RPMI7951 (cell line): ENCODE measurements around the gene PSPN. TPM values are rescaled to one million over a fixed set of nuclear protein-coding genes. Genes with fewer than 3 reads are reported as not detected.
"Not testable (repeated sequence)": the region's sequence is repeated elsewhere in the genome, so short reads cannot be mapped to it uniquely, and the experiment has no call there.

ENCODE experiments used
- DNase-seq: peaks from one replicate; pipeline ENCODE4 v3.0.0-alpha.2; 2012; ENCODE audit warnings: low read depth
- total RNA-seq: library from RNA; depleted of rRNA; stranded (reverse); fragments of >200 nt; shearing (Covaris generic); gene quantifications from 2 replicates; pipeline ENCODE4 v1.2.3, GENCODE V29; 2014

PSPN gene
- total RNA-seq, 1 experiment from 2014 or later, result 0.84 TPM

DNA sequence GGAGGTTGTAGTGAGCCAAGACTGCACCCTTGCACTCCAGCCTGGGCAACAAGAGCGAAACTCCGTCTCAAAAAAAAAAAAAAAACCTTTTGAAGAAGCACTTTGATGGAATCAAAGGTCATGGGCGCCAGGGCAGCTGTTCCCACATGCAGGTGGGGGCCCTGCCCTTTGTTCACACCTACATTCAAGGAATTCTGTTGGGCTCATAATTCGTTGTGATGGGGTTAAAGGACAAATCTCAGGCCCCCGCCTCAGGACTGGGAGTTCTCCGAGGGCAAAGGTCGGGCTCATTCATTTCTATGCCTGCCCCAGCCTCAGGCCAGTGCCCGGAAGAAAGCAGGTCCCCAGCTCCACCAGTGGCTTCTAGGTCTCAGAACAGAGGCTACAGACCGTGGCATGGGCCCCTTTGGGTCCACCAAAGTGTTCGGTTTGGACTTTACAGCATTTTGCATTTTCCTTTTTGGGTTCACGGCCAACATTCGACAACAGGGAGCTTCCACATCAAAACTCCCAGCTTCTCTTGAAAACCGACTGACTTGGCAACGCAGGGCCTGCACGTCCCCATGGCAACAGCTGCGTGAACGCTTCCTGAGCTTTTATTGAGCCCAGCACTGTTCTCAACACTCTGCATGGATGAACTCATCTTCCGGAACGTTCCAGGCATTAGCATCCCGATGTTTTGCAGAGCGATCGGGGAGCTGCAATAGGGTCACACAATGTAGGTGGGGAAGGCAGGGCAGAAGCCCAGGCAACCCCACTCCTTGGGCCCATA, 27.3 kb upstream of the PSPN start:
- DNase-seq, result no peak

GRCh38 chr19:6402058-6402457, 26.3 kb upstream of the PSPN start:
- no peak for DNase-seq

- not testable (repeated sequence) for DNase-seq
Measured at GRCh38 chr19:6400062-6400944, 24.6 kb upstream of the PSPN start.

DNA sequence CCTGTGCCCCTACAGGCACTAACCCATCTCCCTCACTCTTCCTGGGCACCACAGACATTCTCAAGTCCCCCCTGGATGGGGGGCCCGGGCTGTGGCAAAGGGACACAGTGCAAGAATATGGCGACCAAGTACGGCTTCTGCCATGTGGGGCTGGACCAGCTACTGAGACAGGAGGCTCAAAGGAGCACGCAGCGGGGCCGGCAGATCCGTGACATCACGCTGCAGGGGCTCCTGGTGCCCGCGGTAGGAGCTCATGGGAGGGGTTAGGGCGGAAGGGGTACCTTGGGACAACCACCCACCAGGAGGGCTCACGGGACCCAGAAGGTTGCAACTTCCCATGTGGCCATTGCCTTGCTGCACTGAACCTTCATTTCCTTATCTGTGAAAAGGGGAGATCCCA, 20.6 kb upstream of the PSPN start:
- DNase-seq, result no peak

GRCh38 chr19:6394831-6395230, 19.1 kb upstream of the PSPN start:
- DNase-seq, result no peak

- DNase-seq, result no peak
Measured at GRCh38 chr19:6393983-6394412, 18.3 kb upstream of the PSPN start.

DNA sequence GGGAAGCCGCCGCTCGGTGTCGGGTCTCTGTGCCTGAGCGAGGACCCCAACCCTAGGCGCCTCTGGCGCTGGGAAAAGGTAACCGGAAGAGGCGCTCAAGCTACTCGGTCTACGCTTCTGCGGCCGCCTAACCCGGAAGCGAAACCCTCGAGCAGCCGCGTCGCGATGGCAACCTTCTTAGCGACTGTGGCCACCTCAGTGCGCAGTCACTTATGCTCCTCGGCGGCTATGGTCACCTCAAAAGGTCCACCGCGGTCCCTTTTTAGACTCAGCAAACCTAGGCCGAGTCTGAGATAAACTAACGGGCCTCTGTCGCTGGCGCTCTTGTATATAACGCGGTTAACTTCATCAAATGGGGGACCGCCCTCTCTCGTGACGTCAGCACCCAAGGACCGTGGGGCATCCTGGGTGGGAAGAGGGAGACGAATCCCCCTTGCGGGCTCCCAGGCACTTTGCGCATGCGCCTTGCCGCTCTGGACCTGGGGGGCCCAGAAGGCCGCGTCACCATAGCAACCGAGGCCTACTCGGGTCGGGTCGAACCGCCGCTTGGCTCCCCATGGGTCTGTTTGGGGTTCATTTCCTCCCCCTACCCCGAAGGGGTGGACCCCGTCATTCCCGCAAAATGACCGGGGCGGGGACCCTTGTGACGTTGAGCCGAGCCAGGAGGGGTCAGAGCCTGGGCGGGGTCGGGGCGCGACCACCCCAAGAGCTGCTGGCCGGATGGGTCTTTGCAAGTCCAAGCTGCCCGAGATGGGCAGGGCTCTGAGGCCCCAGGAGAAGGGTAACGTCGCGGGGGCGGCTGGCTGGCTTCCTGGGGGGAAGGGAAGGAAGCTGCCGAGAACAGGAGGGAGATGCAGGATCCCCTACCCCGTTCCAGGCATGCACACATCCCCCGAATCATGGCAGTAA, 17.6 kb upstream of the PSPN start, which contains the start of gene GTF2F1:
Gene GTF2F1, minus strand, starts transcription at position 91 of the 909 bp plus-strand sequence. CDS start 169 bp downstream, outside the sequence.
- peak; percentile 92 for DNase-seq

DNA sequence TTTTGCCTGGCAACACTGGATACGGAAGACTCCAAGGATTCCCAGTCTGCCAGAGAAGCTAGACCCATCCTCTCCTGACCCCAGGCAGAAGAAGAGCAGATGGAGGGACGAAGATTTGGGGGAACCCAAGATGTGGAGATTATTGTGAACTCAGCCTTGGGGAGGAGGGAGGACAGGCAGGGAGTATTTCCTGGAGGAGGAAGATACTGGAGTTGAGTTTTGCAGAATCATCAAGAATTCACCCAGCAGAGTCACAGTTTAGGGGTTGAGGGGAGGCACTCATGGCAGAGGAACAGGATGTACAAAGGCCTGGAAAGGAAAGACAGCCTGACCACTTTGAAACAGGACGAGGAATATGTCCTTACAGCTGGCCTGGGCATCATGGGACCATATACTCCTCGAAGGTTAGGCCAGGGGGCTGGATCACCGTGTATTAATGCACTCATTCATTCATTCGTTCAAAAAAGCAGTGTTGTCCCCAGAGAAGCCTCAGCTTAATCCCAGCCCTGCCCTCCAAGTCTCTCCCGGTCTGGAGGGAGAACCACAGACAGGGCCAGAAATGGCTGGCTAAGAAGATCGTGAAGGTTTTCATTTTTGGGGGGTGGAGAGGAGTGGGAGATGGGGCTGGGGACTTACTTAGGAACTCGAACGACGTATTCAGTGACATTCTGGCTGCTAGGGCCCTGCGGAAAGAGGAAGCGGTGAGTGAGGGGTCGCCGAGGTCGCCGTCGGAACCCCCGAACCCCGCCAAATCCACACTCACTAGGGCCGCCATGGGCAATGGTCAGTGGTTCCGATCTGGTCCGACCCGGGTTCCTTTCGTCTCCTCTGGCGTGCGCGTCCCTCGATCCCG, 16.7 kb upstream of the PSPN start:
- no peak for DNase-seq

- no peak for DNase-seq
Measured at GRCh38 chr19:6387372-6387771, 11.6 kb upstream of the PSPN start.

- DNase-seq, result no peak
Measured at GRCh38 chr19:6384381-6384780, 8.6 kb upstream of the PSPN start.

DNA sequence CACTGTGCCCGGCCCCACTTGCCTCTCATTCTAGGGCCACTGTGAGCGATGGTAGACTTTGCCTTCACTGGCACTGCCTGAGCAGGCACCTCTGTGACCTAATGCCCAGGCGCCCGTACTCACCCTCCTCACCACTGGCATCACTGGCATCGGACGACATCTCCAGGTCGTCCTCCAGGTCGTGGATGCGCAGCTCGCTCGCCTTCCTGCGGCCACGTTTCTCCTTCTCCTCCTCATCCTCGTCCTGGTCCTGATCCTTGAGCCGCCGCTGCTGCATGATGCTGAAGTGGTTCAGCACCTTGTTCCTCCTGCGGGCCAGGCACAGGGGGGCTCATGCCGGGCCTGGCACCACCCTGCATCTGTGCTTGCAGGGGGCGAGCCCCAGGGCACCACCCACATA, 7.5 kb upstream of the PSPN start:
- DNase-seq, result no peak

DNA sequence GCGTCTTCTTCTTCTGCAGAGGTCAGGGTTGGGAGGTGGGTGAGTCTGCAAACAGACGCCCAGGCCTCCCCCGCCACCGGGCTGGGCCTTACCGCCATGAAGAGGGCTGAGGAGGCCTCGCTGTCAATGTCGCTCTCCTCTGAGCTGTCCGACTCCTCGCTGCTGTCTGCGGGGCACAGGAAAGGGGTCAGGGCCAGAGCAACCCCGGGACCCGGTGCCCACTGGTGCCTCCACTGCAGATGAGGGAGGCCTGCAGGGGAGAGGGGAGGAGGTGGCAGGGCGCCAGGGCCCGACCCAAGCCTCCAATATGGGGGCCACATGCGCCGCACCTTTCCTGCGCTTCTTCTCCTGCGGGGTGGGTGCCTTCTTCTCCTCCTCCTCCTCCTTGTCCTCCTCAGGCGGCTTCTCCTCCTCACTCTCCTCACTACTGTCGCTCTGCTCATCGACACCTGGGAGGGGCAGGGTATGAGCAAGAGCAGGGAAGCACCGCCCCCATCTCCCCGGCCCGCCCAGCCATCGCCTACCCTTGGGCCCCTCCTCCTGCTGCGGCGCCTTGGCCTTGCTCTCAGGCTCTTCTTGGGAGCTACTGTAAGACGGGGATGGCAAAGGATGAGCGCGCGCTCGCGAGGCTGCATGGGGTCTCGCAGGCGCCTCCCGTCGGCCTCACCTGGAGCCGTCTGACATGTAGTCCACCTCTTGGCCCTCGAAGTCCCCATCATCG, 5.5 kb upstream of the PSPN start:
- no peak for DNase-seq

GRCh38 chr19:6379744-6380143, 4.0 kb upstream of the PSPN start:
- no peak for DNase-seq

- DNase-seq, result no peak
Measured at GRCh38 chr19:6378486-6378885, 2.8 kb upstream of the PSPN start.

- DNase-seq, result no peak
Measured at GRCh38 chr19:6378041-6378440, 2.3 kb upstream of the PSPN start.

DNA sequence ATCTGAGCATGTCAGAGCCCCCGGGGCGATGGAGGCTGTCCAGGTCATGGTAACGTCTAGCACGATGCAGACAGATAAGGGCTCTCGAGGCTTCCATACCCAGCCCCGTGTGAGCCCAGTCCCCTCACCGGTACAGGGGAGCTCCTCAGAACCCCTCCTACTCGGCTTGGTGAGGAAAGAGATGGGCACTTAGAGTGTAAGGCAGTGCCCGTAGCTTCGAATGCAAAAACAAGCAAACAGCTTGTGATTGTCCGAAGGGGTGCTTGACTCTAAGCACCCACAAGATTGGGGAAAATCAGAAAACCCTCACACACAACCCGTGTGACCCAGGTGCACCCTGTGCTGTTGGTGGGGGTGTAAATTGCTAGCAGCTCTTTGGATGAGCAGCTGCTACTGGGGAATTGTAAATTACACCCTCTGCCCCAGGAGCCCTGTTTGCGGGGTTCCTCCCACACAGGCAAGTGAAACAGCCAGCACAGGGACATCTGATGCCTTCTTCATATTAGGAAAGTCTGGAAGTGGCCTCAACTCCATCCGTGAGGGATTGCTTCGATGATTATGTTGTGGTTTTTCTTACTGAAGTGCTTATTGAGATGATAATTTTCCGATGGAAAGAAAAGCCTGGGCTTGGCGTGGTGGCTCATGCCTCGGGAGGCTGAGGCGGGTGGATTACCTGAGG, 918 bp upstream of the PSPN start:
- DNase-seq, result no peak

DNA sequence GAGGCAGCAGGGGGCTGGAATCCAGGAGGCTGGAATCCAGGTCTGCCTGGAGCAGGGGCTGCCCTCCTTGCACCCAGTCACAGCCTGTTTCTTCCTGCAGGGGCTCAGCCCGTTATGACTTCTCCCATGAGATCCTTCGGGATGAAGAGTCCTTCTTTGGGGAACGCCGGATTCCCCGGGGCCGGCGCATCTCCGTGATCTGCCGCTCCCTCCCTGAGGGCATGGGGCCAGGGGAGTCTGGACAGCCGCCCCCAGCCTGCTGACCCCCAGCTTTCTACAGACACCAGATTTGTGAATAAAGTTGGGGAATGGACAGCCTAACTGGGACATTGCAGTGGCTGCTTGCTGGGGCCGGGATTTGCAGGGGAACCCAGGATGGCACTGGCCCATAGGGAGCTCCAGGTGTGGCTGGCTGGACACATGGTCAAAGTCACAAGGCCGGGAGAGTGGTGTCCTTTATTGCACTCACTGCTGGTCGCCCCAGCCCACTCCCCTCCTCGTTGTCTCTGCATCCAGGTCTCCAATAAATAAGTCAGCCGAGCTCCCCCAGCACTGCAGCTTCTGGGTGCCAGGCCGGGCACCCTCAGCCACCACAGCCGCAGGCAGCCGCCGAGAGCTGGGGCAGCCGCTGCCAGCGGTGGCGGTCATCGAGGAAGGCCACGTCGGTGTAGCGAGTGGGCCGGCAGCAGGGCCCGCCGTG, 872 bp downstream of the PSPN start:
- DNase-seq, result no peak

GRCh38 chr19:6374161-6374709, 1.5 kb downstream of the PSPN start:
- DNase-seq, result no peak

DNA sequence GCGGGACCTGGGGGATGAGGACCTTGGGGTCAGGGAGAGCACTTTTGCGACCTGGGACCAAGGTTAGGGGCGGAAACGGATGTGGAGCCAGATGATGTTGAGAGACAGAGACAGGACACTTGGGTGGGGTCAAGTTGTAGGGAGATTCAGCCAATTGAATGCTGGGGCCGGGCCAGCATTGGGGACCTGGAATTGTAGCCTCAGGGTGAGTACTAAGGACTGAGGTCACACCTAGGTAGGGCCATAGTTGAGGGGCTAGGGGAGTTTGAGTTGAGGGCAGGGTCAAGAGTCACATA, 2.0 kb downstream of the PSPN start:
- DNase-seq, result no peak
